SU-DHL-6 (cell line): Measurements from ENCODE around the gene OSGIN1.

ENCODE experiments used
- H2AFZ ChIP-seq: fragments of 200-600 bp; sonication (generic); 2 replicates; pipeline ENCODE4 v1.6.1; 2014; ENCODE audit warnings: low read depth, mild to moderate bottlenecking, moderate library complexity, mixed read lengths, antibody characterized with exemption, low read length; ENCODE audit not compliant: severe bottlenecking
- H3F3A ChIP-seq: fragments of 200-600 bp; shearing (Covaris generic); 2 replicates; pipeline ENCODE4 v1.6.0; 2016; ENCODE audit warnings: antibody characterized with exemption, mild to moderate bottlenecking; ENCODE audit not compliant: insufficient read depth
- H3K27ac ChIP-seq: fragments of 200-600 bp; sonication (generic); 2 replicates; pipeline ENCODE4 v1.5.1; 2016; ENCODE audit warnings: low read depth, mild to moderate bottlenecking, low read length, moderate library complexity, mixed read lengths
- H3K27me3 ChIP-seq: fragments of 200-600 bp; sonication (generic), shearing (Covaris generic); 2 replicates; pipeline ENCODE4 v1.6.0; 2014; ENCODE audit warnings: mild to moderate bottlenecking, low read length
- H3K36me3 ChIP-seq: fragments of 200-600 bp; sonication (generic); 2 replicates; pipeline ENCODE4 v1.6.1; 2014; ENCODE audit warnings: mild to moderate bottlenecking, low read length, mixed read lengths
- H3K4me2 ChIP-seq: fragments of 300-600, 200-600 bp; shearing (Covaris generic), sonication (generic); 2 replicates; pipeline ENCODE4 v1.6.0; 2014; ENCODE audit warnings: low read length, low read depth, mild to moderate bottlenecking; ENCODE audit not compliant: poor library complexity, severe bottlenecking
- H3K4me3 ChIP-seq: fragments of 200-600 bp; sonication (generic); 2 replicates; pipeline ENCODE4 v1.5.1; 2014; ENCODE audit warnings: antibody characterized with exemption, low read length, mild to moderate bottlenecking, mixed read lengths; ENCODE audit not compliant: insufficient read depth, poor library complexity, severe bottlenecking
- H3K79me2 ChIP-seq: fragments of 200-600 bp; sonication (generic); 2 replicates; pipeline ENCODE4 v1.6.1; 2014; ENCODE audit warnings: mild to moderate bottlenecking, low read length, moderate library complexity; ENCODE audit not compliant: insufficient read depth
- H3K9ac ChIP-seq: fragments of 200-600 bp; sonication (generic); 2 replicates; pipeline ENCODE4 v1.7.0; 2014; ENCODE audit warnings: mild to moderate bottlenecking, low read length
- H3K9me2 ChIP-seq: fragments of 200-600 bp; sonication (generic); replicated peaks from 2 replicates; pipeline ENCODE4 v1.6.1; 2014; ENCODE audit warnings: low read length; ENCODE audit not compliant: insufficient read depth
- H3K9me3 ChIP-seq: fragments of 200-600 bp; sonication (generic); 2 replicates; pipeline ENCODE4 v1.6.1; 2014; ENCODE audit warnings: low read length, mixed read lengths; ENCODE audit not compliant: insufficient read depth
- H4K20me1 ChIP-seq: fragments of 200-600 bp; sonication (generic); 2 replicates; pipeline ENCODE4 v1.6.1; 2014; ENCODE audit warnings: low read depth, mild to moderate bottlenecking, antibody characterized with exemption, low read length, moderate library complexity, mixed read lengths
- EZH2phosphoT487 ChIP-seq: fragments of 200-600 bp; sonication (generic), shearing (Covaris generic); conservative IDR thresholded peaks from 2 replicates; pipeline ENCODE4 v1.6.1; 2018; ENCODE audit warnings: mild to moderate bottlenecking, antibody characterized with exemption, low read length, moderate library complexity, mixed read lengths
- TF ChIP-seq, protein P1 (sequence below): fragments of 200-600 bp; sonication (generic); IDR thresholded peaks from one replicate; pipeline ENCODE4 v1.5.1; 2017; ENCODE audit warnings: antibody characterized with exemption, mild to moderate bottlenecking, low read length, moderate library complexity; ENCODE audit not compliant: insufficient read depth, poor library complexity, severe bottlenecking

Gene OSGIN1

GRCh38 chr16:83930730-83931500 lies 22.1 kb upstream of the OSGIN1 start:
- Histone ChIP-seq H3F3A (no peaks in the 10 kb centered on the region), H2AFZ (no peak overlapping the region), H3K27me3 (no peaks in the 10 kb centered on the region), H3K36me3 (no peaks in the 10 kb centered on the region), H3K9me3 (no peaks in the 10 kb centered on the region), H3K4me2 (no peak overlapping the region), H3K79me2 (no peaks in the 10 kb centered on the region), H3K9ac (no peak overlapping the region), H3K4me3 (no peak overlapping the region), H3K9me2 (no peaks in the 10 kb centered on the region), H3K27ac (no peak overlapping the region), H4K20me1 (no peaks in the 10 kb centered on the region)
- no peak for TF ChIP-seq EZH2phosphoT487
- TF ChIP-seq, protein P1, sequence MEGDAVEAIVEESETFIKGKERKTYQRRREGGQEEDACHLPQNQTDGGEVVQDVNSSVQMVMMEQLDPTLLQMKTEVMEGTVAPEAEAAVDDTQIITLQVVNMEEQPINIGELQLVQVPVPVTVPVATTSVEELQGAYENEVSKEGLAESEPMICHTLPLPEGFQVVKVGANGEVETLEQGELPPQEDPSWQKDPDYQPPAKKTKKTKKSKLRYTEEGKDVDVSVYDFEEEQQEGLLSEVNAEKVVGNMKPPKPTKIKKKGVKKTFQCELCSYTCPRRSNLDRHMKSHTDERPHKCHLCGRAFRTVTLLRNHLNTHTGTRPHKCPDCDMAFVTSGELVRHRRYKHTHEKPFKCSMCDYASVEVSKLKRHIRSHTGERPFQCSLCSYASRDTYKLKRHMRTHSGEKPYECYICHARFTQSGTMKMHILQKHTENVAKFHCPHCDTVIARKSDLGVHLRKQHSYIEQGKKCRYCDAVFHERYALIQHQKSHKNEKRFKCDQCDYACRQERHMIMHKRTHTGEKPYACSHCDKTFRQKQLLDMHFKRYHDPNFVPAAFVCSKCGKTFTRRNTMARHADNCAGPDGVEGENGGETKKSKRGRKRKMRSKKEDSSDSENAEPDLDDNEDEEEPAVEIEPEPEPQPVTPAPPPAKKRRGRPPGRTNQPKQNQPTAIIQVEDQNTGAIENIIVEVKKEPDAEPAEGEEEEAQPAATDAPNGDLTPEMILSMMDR: no peak

DNA sequence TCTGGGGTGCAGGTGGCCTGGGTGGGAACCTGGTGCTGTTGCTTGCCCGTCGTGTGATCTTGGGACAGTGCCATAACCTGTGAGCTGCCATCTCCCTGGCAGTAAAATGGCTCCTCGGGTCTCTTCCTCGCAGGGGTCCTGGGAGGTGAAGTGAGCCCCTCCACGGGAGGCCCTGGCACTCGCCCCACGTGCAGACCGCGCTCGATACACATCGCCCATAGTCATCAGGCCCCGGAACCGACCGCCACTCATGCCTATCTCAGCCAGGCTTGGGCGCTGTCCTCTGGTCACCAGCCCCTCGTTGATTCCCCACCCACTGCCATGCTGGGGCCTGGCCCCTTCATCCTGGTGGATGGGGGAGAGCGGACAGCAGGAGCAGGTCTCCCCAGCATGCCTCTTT lies 21.5 kb upstream of the OSGIN1 start:
- Histone ChIP-seq H3K9me3 (no peaks in the 10 kb centered on the region), H3K27ac (no peak overlapping the region), H3K27me3 (no peaks in the 10 kb centered on the region), H3K9me2 (no peaks in the 10 kb centered on the region), H4K20me1 (no peaks in the 10 kb centered on the region), H3K4me3 (no peak overlapping the region), H3F3A (no peaks in the 10 kb centered on the region), H2AFZ (no peak overlapping the region), H3K4me2 (no peak overlapping the region), H3K36me3 (no peaks in the 10 kb centered on the region), H3K9ac (no peak overlapping the region), H3K79me2 (no peaks in the 10 kb centered on the region)
- no peak for TF ChIP-seq EZH2phosphoT487
- TF ChIP-seq, protein P1: no peak

GRCh38 chr16:83932304-83932703 lies 20.7 kb upstream of the OSGIN1 start:
- Histone ChIP-seq H3K36me3 (no peaks in the 10 kb centered on the region), H3K4me3 (no peak overlapping the region), H3K27ac (no peak overlapping the region), H3K9ac (no peak overlapping the region), H3K79me2 (no peaks in the 10 kb centered on the region), H3K9me2 (no peaks in the 10 kb centered on the region), H3F3A (no peaks in the 10 kb centered on the region), H2AFZ (no peak overlapping the region), H4K20me1 (no peaks in the 10 kb centered on the region), H3K9me3 (no peaks in the 10 kb centered on the region), H3K4me2 (no peak overlapping the region), H3K27me3 (no peaks in the 10 kb centered on the region)
- TF ChIP-seq EZH2phosphoT487: no peak

GRCh38 chr16:83932955-83933673 lies 19.9 kb upstream of the OSGIN1 start:
- no peaks in the 10 kb centered on the region for H4K20me1 ChIP-seq

More at GRCh38 chr16:83932955-83933673, 19.9 kb upstream of the OSGIN1 start:
- Histone ChIP-seq H3K9me3 (no peaks in the 10 kb centered on the region), H3K9ac (no peak overlapping the region), H2AFZ (no peak overlapping the region), H3K27ac (no peak overlapping the region), H3K4me3 (no peak overlapping the region), H3K27me3 (no peaks in the 10 kb centered on the region), H3F3A (no peaks in the 10 kb centered on the region), H3K9me2 (no peaks in the 10 kb centered on the region), H3K36me3 (no peaks in the 10 kb centered on the region), H3K4me2 (no peak overlapping the region), H3K79me2 (no peaks in the 10 kb centered on the region)
- TF ChIP-seq EZH2phosphoT487: no peak
- TF ChIP-seq, protein P1: no peak
